Measurements from ENCODE around the gene SMYD5.

Gene SMYD5

DNA sequence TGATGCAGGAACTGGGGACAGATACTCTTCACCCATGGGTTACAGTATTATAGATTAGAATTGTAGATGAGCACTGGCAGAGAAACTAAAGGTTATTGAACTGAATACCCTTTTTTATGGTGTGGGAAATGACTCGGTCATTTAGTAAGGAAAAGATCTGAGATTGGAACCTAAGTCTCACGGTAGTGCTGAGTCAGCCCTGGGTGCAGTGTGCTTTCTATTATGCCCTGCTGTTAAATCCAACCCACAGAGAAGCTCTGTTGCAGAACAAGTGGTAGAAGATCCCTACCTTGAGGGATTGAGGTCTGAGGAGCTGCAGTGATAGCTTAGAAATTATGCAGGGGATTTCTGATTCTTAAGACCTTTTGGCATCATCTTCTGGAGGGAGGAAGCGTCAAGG lies 32.8 kb downstream of the SMYD5 start:
- Histone ChIP-seq H3K9me3 (ENCODE audit: control insufficient read depth, insufficient read depth, low read length) (no peaks in the 10 kb centered on the region), H3K4me3 (ENCODE audit: low read depth, low read length) (no peak overlapping the region), H3K9ac (ENCODE audit: low read depth, low read length) (no peak overlapping the region), H3K36me3 (ENCODE audit: control insufficient read depth, insufficient read depth, low read length) (peaks cover 83% of the 10 kb centered on the region), H3K27me3 (ENCODE audit: control insufficient read depth, insufficient read depth, low read length) (no peaks in the 10 kb centered on the region), H3K4me1 (ENCODE audit: control insufficient read depth, insufficient read depth, low read length) (no peaks in the 10 kb centered on the region)

DNA sequence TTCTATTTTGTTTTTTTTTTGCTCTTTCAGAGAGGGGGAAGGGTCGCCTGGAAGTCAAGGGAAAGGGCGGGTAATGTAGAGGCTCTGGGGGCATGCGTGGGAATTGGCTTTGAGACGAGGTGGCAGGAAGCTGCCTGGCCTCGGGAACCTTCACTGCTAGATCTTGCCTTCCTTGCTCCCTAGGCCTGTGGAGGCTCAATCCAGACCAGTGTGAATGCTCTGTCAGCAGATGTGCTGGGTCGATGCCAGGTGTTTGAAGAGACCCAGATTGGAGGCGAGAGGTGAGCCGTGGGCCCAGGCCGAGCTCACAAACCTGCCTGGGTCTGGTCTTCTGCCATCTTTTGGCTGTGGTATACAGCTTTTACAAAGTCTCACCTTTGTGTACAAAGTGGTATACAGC lies 35.6 kb downstream of the SMYD5 start:
- Histone ChIP-seq H3K27me3 (ENCODE audit: control insufficient read depth, insufficient read depth, low read length) (no peaks in the 10 kb centered on the region), H3K4me1 (ENCODE audit: control insufficient read depth, insufficient read depth, low read length) (no peaks in the 10 kb centered on the region), H3K36me3 (ENCODE audit: control insufficient read depth, insufficient read depth, low read length) (peaks cover 72% of the 10 kb centered on the region), H3K9ac (ENCODE audit: low read depth, low read length) (no peak overlapping the region), H3K4me3 (ENCODE audit: low read depth, low read length) (no peak overlapping the region), H3K9me3 (ENCODE audit: control insufficient read depth, insufficient read depth, low read length) (no peaks in the 10 kb centered on the region)

DNA sequence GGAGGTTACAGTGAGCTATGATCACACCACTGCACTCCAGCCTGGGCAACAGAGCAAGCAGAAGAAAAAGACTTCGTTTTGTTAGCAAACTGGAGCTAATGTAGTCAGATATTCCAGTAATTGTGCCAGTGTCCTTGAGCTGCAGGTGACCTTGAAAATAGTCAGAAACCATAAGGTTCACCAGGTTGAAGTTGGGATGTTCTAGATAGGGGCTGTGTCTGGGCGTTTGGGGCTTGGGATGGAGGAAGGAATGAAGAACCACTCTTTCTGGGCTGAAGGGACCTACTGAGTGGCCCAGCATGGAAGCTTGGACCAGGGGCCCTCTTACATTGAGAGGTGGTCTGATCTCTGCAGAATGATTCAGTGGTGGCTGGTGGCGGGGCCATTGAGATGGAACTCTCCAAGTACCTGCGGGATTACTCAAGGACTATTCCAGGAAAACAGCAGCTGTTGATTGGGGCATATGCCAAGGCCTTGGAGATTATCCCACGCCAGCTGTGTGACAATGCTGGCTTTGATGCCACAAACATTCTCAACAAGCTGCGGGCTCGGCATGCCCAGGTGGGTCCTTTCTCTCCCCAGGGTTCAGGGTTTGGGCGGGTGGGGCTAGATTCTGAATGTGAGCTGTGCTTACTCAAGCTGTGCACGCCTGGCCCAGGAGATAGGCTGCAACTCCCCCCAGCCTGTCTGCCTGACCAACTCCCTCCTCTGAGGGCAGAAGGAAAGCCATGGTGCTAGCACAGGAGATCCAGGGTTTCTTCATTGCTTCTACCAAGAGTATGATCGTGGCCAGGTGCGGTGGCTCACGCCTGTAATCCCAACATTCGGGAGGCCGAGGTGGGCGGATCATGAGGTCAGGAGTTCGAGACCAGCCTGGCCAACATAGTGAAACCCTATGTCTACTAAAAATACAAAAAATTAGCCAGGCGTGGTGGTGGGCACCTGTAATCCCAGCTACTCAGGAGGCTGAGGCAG lies 37.1 kb downstream of the SMYD5 start:
- Histone ChIP-seq H3K27me3 (ENCODE audit: control insufficient read depth, insufficient read depth, low read length) (no peaks in the 10 kb centered on the region), H3K4me3 (ENCODE audit: low read depth, low read length) (no peak overlapping the region), H3K36me3 (ENCODE audit: control insufficient read depth, insufficient read depth, low read length) (peaks cover 58% of the 10 kb centered on the region), H3K9ac (ENCODE audit: low read depth, low read length) (no peak overlapping the region), H3K9me3 (ENCODE audit: control insufficient read depth, insufficient read depth, low read length) (no peaks in the 10 kb centered on the region), H3K4me1 (ENCODE audit: control insufficient read depth, insufficient read depth, low read length) (no peaks in the 10 kb centered on the region)

DNA sequence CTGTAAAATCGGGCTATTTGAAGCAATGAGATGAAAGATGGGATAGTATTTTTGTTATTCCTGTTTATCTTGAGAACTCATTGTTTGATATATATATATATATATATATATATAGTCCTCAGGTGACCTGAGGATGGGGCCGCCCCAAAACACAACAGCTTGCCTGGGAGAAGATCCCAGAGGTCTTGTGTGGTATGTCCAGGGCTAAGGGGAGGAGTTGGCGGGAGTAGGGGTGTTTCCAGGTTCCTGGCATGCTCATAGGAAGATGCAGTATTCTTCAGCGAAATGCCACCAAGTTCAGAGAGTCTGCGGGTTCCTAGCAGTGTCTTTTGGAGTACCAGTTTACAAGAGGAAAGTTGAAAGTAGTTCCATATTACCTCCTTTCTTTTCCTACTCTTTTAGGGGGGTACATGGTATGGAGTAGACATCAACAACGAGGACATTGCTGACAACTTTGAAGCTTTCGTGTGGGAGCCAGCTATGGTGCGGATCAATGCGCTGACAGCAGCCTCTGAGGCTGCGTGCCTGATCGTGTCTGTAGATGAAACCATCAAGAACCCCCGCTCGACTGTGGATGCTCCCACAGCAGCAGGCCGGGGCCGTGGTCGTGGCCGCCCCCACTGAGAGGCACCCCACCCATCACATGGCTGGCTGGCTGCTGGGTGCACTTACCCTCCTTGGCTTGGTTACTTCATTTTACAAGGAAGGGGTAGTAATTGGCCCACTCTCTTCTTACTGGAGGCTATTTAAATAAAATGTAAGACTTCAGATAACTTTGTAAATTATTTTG lies 38.4 kb downstream of the SMYD5 start:
- Histone ChIP-seq H3K9ac (ENCODE audit: low read depth, low read length) (no peak overlapping the region), H3K4me3 (ENCODE audit: low read depth, low read length) (no peak overlapping the region), H3K27me3 (ENCODE audit: control insufficient read depth, insufficient read depth, low read length) (no peaks in the 10 kb centered on the region), H3K9me3 (ENCODE audit: control insufficient read depth, insufficient read depth, low read length) (no peaks in the 10 kb centered on the region), H3K36me3 (ENCODE audit: control insufficient read depth, insufficient read depth, low read length) (peaks cover 45% of the 10 kb centered on the region), H3K4me1 (ENCODE audit: control insufficient read depth, insufficient read depth, low read length) (no peaks in the 10 kb centered on the region)

DNA sequence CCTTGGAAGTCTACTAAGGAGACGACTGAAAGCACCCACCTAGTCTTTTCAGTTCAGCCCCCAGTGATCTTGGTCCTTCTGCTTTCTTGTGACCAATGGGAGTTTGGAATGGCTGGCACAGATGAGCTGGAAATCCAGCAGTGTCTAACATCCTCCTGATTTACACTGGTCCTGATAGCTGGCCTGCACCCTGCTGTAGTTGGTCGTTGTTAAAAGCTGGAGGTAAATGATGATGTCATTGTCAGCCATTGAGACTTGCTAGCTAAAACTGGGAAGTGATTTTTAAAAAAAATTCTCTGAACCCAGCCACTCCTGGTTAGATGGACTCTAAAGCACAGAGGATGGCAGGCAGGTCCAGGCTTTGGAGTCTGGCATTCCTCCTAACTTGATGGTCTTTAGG lies 39.4 kb downstream of the SMYD5 start:
- H3K4me1 ChIP-seq (ENCODE audit: control insufficient read depth, insufficient read depth, low read length): no peaks in the 10 kb centered on the region
- no peak overlapping the region for H3K4me3 ChIP-seq (ENCODE audit: low read depth, low read length)
- H3K9me3 ChIP-seq (ENCODE audit: control insufficient read depth, insufficient read depth, low read length): no peaks in the 10 kb centered on the region
- H3K36me3 ChIP-seq (ENCODE audit: control insufficient read depth, insufficient read depth, low read length): peaks cover 40% of the 10 kb centered on the region
- H3K9ac ChIP-seq (ENCODE audit: low read depth, low read length): no peak overlapping the region
- H3K27me3 ChIP-seq (ENCODE audit: control insufficient read depth, insufficient read depth, low read length): no peaks in the 10 kb centered on the region

DNA sequence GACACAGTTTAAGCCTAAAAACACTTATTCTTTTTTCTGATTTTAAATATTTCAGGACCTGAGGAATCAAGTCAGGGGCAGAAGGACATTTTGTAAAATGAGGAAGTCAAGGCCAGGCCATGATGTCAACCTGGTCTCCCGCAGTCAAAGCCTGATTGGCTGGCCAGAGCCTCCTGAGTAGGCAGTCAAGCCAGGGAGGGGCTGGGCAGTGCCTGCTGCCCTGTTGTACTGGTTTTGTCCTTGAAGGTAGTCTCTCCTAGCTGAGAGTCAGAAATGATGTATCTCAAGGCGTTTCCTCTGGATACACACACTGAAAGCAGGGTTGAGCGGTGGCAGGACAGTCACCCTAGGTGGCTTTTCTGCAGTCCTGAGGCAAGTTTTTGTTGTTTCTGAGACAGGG lies 39.9 kb downstream of the SMYD5 start:
- Histone ChIP-seq H3K36me3 (ENCODE audit: control insufficient read depth, insufficient read depth, low read length) (peaks cover 42% of the 10 kb centered on the region), H3K4me3 (ENCODE audit: low read depth, low read length) (no peak overlapping the region), H3K27me3 (ENCODE audit: control insufficient read depth, insufficient read depth, low read length) (no peaks in the 10 kb centered on the region), H3K4me1 (ENCODE audit: control insufficient read depth, insufficient read depth, low read length) (no peaks in the 10 kb centered on the region), H3K9ac (ENCODE audit: low read depth, low read length) (no peak overlapping the region), H3K9me3 (ENCODE audit: control insufficient read depth, insufficient read depth, low read length) (no peaks in the 10 kb centered on the region)

DNA sequence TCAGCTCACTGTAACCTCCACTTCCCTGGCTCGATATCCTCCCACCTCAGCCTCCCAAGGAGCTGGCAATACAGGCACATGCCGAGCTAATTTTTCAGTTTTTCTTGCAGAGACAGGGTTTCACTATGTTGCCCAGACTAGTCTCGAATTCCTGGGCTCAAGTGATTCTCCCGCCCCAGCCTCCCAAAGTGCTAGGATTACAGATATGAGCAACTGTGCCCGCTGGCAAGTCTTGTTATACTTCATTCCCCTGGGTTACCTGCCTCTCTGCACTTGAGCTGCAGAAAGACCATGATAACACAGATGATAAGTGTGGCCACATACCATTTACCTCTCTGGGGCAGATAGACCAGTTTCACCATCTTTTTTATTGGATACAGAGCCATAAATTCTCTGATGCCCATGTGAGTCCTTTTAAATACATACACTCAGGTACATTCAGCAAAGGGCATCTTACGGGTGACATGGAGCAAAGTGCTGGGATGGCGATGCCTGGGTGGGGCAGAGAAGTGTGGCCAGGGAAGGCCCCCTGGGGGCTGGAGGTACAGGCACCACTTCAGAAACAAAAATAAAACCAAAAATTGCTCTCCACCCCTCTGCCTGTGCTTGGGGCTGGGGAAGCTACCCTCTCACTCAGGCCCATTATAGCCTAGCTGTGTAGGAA lies 40.4 kb downstream of the SMYD5 start:
- Histone ChIP-seq H3K4me1 (ENCODE audit: control insufficient read depth, insufficient read depth, low read length) (no peaks in the 10 kb centered on the region), H3K27me3 (ENCODE audit: control insufficient read depth, insufficient read depth, low read length) (no peaks in the 10 kb centered on the region), H3K36me3 (ENCODE audit: control insufficient read depth, insufficient read depth, low read length) (peaks cover 42% of the 10 kb centered on the region), H3K9me3 (ENCODE audit: control insufficient read depth, insufficient read depth, low read length) (no peaks in the 10 kb centered on the region), H3K4me3 (ENCODE audit: low read depth, low read length) (no peak overlapping the region), H3K9ac (ENCODE audit: low read depth, low read length) (no peak overlapping the region)

DNA sequence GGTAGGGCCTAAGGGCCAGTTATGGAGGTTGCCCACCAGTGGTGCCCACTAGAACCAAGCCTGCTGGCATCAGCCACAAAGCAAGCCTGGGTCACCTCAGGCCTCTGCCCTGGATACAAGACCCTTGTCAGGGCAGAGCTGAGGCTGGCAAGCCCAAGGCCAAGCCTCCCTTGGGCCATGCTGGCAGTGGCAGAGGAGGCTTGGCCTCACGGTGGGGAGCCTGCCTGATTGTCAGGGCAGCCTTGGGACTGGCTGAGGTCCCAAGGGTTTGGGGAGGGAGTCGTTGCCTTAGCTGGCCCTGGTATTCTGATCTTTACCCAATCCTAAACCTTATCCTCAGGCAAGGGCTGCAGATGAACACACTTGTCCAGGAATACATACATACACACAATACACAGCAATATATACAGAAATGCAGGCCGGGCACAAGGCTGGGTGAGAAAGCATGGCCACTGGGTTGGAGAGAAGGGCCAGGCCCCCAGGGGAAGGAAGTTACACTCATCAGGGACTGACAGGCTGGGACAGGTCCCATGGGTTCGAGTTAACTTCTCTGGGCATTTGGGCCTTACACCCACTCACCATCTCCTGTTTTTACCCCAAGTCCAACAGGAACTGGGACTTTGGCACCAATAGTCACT lies 41.1 kb downstream of the SMYD5 start:
- no peaks in the 10 kb centered on the region for H3K4me1 ChIP-seq (ENCODE audit: control insufficient read depth, insufficient read depth, low read length)
- no peaks in the 10 kb centered on the region for H3K27me3 ChIP-seq (ENCODE audit: control insufficient read depth, insufficient read depth, low read length)
- H3K9me3 ChIP-seq (ENCODE audit: control insufficient read depth, insufficient read depth, low read length): no peaks in the 10 kb centered on the region
- H3K9ac ChIP-seq (ENCODE audit: low read depth, low read length): no peak overlapping the region
- H3K36me3 ChIP-seq (ENCODE audit: control insufficient read depth, insufficient read depth, low read length): peaks cover 36% of the 10 kb centered on the region
- H3K4me3 ChIP-seq (ENCODE audit: low read depth, low read length): no peak overlapping the region

DNA sequence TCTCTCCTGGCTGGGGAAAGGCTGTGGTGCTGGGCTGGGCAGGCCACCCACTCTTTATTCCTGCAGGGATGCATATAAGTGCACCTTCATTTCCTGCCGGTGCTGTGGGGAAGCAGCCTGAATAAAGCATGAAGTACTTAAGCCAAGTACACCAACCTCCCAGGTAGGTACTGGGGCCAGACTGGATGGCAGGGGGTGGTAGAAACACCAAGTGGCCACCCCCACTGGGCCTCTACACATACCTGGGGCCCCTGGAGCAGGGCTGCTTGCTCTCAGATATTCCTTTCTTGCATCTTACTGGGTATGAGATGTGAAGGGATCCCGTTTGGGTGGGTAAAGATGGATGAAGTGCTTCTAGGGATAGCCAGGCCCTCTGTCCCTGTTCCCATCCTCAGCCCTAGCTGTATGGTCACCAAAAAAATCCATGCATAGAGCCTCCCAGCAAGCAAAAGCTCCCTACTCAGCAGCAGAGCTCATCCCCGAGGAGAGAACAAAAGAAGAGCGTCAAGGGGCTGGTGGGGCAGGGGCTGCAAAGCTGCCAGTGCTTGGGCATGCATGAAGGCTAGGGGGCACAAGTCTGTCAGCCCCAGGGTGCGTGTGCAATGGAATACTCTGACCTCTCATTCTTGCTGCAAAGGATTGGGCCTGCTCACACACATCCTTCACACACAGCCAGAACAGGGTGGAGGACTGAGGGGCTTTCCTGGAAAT lies 42.0 kb downstream of the SMYD5 start:
- H3K27me3 ChIP-seq (ENCODE audit: control insufficient read depth, insufficient read depth, low read length): no peaks in the 10 kb centered on the region
- H3K36me3 ChIP-seq (ENCODE audit: control insufficient read depth, insufficient read depth, low read length): peaks cover 26% of the 10 kb centered on the region
- H3K4me3 ChIP-seq (ENCODE audit: low read depth, low read length): no peak overlapping the region
- H3K9me3 ChIP-seq (ENCODE audit: control insufficient read depth, insufficient read depth, low read length): no peaks in the 10 kb centered on the region
- no peak overlapping the region for H3K9ac ChIP-seq (ENCODE audit: low read depth, low read length)
- no peaks in the 10 kb centered on the region for H3K4me1 ChIP-seq (ENCODE audit: control insufficient read depth, insufficient read depth, low read length)

DNA sequence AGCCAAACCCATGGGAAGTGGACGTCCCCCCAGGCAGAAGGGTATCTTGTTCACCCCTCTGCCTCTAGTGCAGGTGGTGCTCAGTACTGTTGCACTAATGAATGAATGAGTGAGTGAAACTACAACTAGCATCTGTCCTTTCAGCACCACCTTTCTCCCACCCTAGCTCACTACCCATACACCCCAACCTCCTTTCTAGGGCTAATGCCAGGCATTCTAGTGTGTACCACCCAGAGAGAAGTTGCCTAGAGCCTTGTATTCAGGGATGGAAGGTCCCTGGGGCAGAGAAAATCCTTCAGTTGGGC lies 42.5 kb downstream of the SMYD5 start:
- Histone ChIP-seq H3K4me1 (ENCODE audit: control insufficient read depth, insufficient read depth, low read length) (no peaks in the 10 kb centered on the region), H3K9ac (ENCODE audit: low read depth, low read length) (no peak overlapping the region), H3K36me3 (ENCODE audit: control insufficient read depth, insufficient read depth, low read length) (peaks cover 21% of the 10 kb centered on the region), H3K4me3 (ENCODE audit: low read depth, low read length) (no peak overlapping the region), H3K9me3 (ENCODE audit: control insufficient read depth, insufficient read depth, low read length) (no peaks in the 10 kb centered on the region), H3K27me3 (ENCODE audit: control insufficient read depth, insufficient read depth, low read length) (no peaks in the 10 kb centered on the region)

DNA sequence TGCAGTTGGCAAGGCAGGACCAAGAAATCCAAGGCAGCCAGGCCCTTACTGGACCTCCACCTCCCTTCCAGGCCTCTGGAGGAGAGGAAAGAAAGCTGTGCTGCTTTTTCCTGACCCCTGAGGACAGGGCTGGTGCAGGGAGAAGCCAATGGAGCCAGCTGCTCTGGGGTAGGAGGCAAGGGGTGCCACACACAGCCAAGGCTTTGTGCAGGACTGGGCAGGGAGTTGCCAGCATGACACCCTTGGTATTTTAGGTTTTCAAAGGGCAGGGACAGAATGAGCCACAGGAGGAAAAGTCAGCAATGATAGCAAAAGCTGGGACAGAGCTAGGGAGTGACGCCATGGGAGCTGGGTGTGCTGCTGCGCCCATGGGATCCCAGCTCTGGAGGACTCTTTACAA lies 43.0 kb downstream of the SMYD5 start:
- H3K4me3 ChIP-seq (ENCODE audit: low read depth, low read length): no peak overlapping the region
- no peak overlapping the region for H3K9ac ChIP-seq (ENCODE audit: low read depth, low read length)
- no peaks in the 10 kb centered on the region for H3K27me3 ChIP-seq (ENCODE audit: control insufficient read depth, insufficient read depth, low read length)
- peaks cover 18% of the 10 kb centered on the region for H3K36me3 ChIP-seq (ENCODE audit: control insufficient read depth, insufficient read depth, low read length)
- no peaks in the 10 kb centered on the region for H3K4me1 ChIP-seq (ENCODE audit: control insufficient read depth, insufficient read depth, low read length)
- H3K9me3 ChIP-seq (ENCODE audit: control insufficient read depth, insufficient read depth, low read length): no peaks in the 10 kb centered on the region
